ENCODE measurements around the gene THAP3. TPM values are rescaled to one million over a fixed set of nuclear protein-coding genes. Genes with fewer than 3 reads are reported as not detected.

THAP3 gene
- total RNA-seq, 1 experiment from 2014 or later = 20.9 TPM

DNA sequence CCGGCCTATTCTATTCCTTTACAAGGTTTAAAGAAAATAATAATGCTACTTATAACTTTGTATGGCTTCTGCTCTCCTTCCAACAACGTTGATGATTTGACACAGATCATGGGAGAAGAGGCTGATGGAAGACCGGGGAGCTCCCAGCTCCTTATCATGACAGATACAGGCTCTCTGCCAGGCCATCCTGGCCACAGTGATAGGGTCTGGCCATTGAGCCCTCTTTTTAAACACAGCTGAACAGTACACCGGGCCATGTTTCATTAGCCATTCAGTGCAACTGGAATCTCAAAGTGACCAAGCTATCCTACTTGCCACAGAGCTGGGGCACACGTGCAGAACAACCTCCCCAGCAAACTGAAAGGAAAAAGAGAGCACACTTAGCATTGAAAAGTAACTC is 42.0 kb downstream of the THAP3 start:
- DNase-seq (ENCODE audit: low read depth) = no peak

GRCh38 chr1:6667139-6667538 is 42.5 kb downstream of the THAP3 start:
- DNase-seq (ENCODE audit: low read depth) = no peak

GRCh38 chr1:6668503-6668902 is 43.8 kb downstream of the THAP3 start:
- no peak for DNase-seq (ENCODE audit: low read depth)

DNA sequence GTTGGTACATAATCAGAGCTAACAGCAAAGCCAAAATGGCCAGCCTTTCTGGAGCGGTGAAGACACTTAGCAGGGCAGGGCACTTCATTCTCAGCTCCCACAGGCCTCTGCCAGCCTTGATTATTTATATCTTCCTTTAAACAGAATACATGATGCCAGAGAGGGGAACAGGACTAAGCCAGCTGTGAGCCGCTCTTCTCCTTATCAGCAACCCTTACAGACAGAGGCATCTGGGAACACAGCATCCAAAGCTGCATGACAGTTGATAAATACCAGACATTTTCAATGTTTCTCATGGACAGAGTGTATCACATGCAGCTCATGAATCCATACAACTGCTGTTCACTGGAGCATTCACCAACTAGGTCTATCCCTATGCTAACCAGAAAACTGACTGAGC is 47.9 kb downstream of the THAP3 start:
- DNase-seq (ENCODE audit: low read depth) = no peak

- DNase-seq (ENCODE audit: low read depth) = no peak
Observed at GRCh38 chr1:6673816-6674398, 49.2 kb downstream of the THAP3 start.

GRCh38 chr1:6674771-6675170 is 50.1 kb downstream of the THAP3 start:
- no peak for DNase-seq (ENCODE audit: low read depth)

DNA sequence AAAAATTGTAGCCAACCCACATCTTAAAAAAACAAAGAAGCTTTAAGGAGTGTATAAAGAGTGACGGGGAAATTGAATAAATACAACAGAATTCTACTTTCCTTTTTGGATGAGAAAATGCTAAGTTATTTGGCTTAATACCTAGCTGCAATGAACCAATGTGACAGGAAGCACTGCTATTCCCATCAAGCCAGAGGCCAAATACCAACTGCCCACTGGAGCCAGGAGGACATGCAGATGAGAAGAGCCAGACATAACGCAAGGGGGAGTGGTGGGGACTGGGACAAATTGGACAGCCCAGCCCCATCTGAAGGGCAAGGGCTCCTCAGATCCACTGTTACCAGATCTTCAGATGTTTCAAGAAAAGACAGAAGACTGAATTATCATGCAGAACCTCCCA is 51.3 kb downstream of the THAP3 start:
- no peak for DNase-seq (ENCODE audit: low read depth)

Other genes starting within 250 kb of the THAP3 start
- gene ACOT7, start 231.1 kb upstream of the THAP3 start, total RNA-seq (2014; rRNA removed; shearing (Covaris generic)) = 101 and 179 TPM in 2 replicates
- gene HES2, start 204.9 kb upstream of the THAP3 start, total RNA-seq (2014; rRNA removed; shearing (Covaris generic)) = 0.08 and 0.13 TPM in 2 replicates
- not detected in 2 replicates for gene ESPN, start 200.1 kb upstream of the THAP3 start, total RNA-seq (2014; rRNA removed; shearing (Covaris generic))
- gene TNFRSF25, start 158.7 kb upstream of the THAP3 start, total RNA-seq (2014; rRNA removed; shearing (Covaris generic)) = 12.9 and 14.7 TPM in 2 replicates
- 20.3 and 20.4 TPM in 2 replicates for gene PLEKHG5, start 133.2 kb upstream of the THAP3 start, total RNA-seq (2014; rRNA removed; shearing (Covaris generic))
- gene NOL9, start 70.4 kb upstream of the THAP3 start, total RNA-seq (2014; rRNA removed; shearing (Covaris generic)) = 35.5 and 44.3 TPM in 2 replicates
- gene TAS1R1, start 69.6 kb upstream of the THAP3 start, total RNA-seq (2014; rRNA removed; shearing (Covaris generic)) = not detected in 2 replicates
- gene ZBTB48, start 44.9 kb upstream of the THAP3 start, total RNA-seq (2014; rRNA removed; shearing (Covaris generic)) = 14.4 and 17.1 TPM in 2 replicates
- gene KLHL21, start 22.0 kb upstream of the THAP3 start, total RNA-seq (2014; rRNA removed; shearing (Covaris generic)) = 32.0 and 34.4 TPM in 2 replicates
- 6.9 and 15.4 TPM in 2 replicates for gene PHF13, start 11.1 kb upstream of the THAP3 start, total RNA-seq (2014; rRNA removed; shearing (Covaris generic))
- gene DNAJC11, start 76.9 kb downstream of the THAP3 start, total RNA-seq (2014; rRNA removed; shearing (Covaris generic)) = 40.6 and 44.7 TPM in 2 replicates
- gene CAMTA1, start 160.6 kb downstream of the THAP3 start, total RNA-seq (2014; rRNA removed; shearing (Covaris generic)) = 48.1 and 59.2 TPM in 2 replicates